T-cell (primary cell): ENCODE measurements around the gene TMEM9. TPM values are rescaled to one million over a fixed set of nuclear protein-coding genes. Genes with fewer than 3 reads are reported as not detected.

Experiments
- ATAC-seq, 4 experiments: fragments of 200-7000 bp in 3 of 4; fragments of 150-1000 bp in 1 of 4; cut with Tn5 transposase; replicated peaks in 1 of 4; 1 replicate in 3 of 4; 2 replicates in 1 of 4; pipeline ENCODE4 v1.10.0; 2021; ENCODE audit warnings: moderate library complexity in 3 of 4, mild to moderate bottlenecking in 2 of 4, moderate number of reproducible peaks in 1 of 4
- CTCF ChIA-PET, 2 donors: fragments of 300-600 bp; sonication (Branson Sonifier 250); formaldehyde crosslinking; loops; one replicate each; lab custom pipeline; 2022; ENCODE audit warnings: antibody characterized with exemption in 2 of 2; lab: Charles Lee
- POLR2A ChIA-PET, 2 donors: fragments of 300-600 bp; sonication (Branson Sonifier 250); formaldehyde crosslinking; loops; one replicate each; lab custom pipeline; 2022; ENCODE audit warnings: antibody characterized with exemption in 2 of 2; lab: Charles Lee
- DNase-seq, 35 experiments: peaks; one replicate each; pipeline versions ENCODE4 v3.0.0 to v3.0.0-alpha.2; 2013 to 2023
- H3K27ac ChIP-seq: one replicate; pipeline ENCODE4 v1.5.1; 2013; ENCODE audit warnings: low read length
- H3K27me3 ChIP-seq, 2 experiments: replicated peaks in 1 of 2; 1 replicate in 1 of 2; 2 replicates in 1 of 2; pipeline versions ENCODE4 v1.6.1 to v1.7.0; 2013; ENCODE audit warnings: low read length in 1 of 2, mixed read lengths in 1 of 2; ENCODE audit not compliant: control insufficient read depth in 2 of 2, insufficient read depth in 2 of 2; ENCODE audit errors: extremely low read depth in 1 of 2
- H3K36me3 ChIP-seq, 2 donors: 1 replicate in 1 of 2; 2 replicates in 1 of 2; pipeline versions ENCODE4 v1.6.1 to v1.7.0; 2013; ENCODE audit warnings: low read length in 1 of 2; ENCODE audit not compliant: control insufficient read depth in 2 of 2, insufficient read depth in 1 of 2; ENCODE audit errors: extremely low read depth in 1 of 2
- H3K4me1 ChIP-seq, 2 experiments: 1 replicate in 1 of 2; 2 replicates in 1 of 2; pipeline versions ENCODE4 v1.6.1 to v1.7.0; 2013; ENCODE audit warnings: low read length in 2 of 2, mixed read lengths in 1 of 2; ENCODE audit not compliant: insufficient read depth in 2 of 2, control insufficient read depth in 1 of 2; ENCODE audit errors: extremely low read depth in 1 of 2
- H3K4me3 ChIP-seq, 2 donors: 1 replicate in 1 of 2; 2 replicates in 1 of 2; pipeline versions ENCODE4 v1.5.1 to v1.7.0; 2013; ENCODE audit warnings: mild to moderate bottlenecking in 2 of 2, low read length in 1 of 2, moderate library complexity in 1 of 2; ENCODE audit not compliant: control insufficient read depth in 1 of 2; ENCODE audit errors: extremely low read depth in 1 of 2
- H3K9me3 ChIP-seq: 2 replicates; pipeline ENCODE4 v1.7.0; 2013
- H3K27ac Mint-ChIP-seq, 2 donors: one replicate each; pipeline ENCODE4 v1.8.0; 2020 to 2021; ENCODE audit warnings: mild to moderate bottlenecking in 2 of 2, mixed read lengths in 2 of 2
- H3K27me3 Mint-ChIP-seq, 2 donors: one replicate each; pipeline ENCODE4 v1.8.0; 2021 to 2022; ENCODE audit warnings: mixed read lengths in 2 of 2
- H3K36me3 Mint-ChIP-seq: one replicate; pipeline ENCODE4 v1.8.0; 2021; ENCODE audit warnings: mixed read lengths
- H3K4me1 Mint-ChIP-seq, 3 donors: one replicate each; pipeline ENCODE4 v1.8.0; 2020 to 2022; ENCODE audit warnings: mixed read lengths in 3 of 3, mild to moderate bottlenecking in 1 of 3
- H3K4me3 Mint-ChIP-seq, 3 donors: one replicate each; pipeline ENCODE4 v1.8.0; 2020 to 2022; ENCODE audit warnings: mild to moderate bottlenecking in 3 of 3, mixed read lengths in 3 of 3, moderate library complexity in 3 of 3
- H3K9me3 Mint-ChIP-seq, 3 donors: one replicate each; pipeline ENCODE4 v1.8.0; 2020 to 2022; ENCODE audit warnings: mixed read lengths in 3 of 3
- WGBS: methylation state at CpG from one replicate; pipeline ENCODE4 v1.1.5; 2013; ENCODE audit warnings: missing lambda C conversion rate; ENCODE audit not compliant: insufficient coverage; 5-methylcytosine and 5-hydroxymethylcytosine counted together
- total RNA-seq, 35 experiments: library from RNA in 6 of 35; stranded (reverse) in 6 of 35; fragments of 120-200 nt in 1 of 35; gene quantifications; one replicate each; pipeline versions ENCODE4 v1.2.1 to v1.2.4 and lab custom pipeline; 2013 to 2026

The TMEM9 gene
- total RNA-seq, 5 donors from 2014 or later (not counting 1 experiment from before 2014, with no cell fraction given) = 15.5 to 22.2 (median 17.7) TPM

DNA sequence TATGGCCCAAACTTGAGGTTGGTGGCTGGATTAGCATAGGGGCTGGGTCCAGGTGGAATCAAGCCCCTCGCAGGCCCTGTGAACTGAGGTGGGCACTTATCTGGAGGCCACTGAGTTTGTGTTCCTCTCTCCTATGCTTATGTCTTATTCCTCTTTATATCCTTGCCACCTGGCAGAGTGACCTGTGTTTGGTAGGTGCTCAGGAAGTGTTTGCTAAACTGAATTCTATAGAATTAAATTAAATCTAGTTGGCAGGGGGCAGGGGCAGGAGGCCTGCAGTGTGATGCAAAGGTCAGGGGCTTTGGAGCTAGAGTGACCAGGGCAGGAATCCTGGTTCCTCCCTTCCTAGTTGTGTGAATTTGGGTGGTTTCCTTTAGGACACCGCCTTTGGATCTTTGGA is 1.1 kb upstream of the TMEM9 start:
- H3K4me3 Mint-ChIP-seq = peak overlapping the region in 2 of 3 donors; percentile 3 to 6
- no CpG with 5 or more reads among the region's 2 CpGs for WGBS
- H3K9me3 ChIP-seq = no peaks in the 10 kb centered on the region
- H3K4me3 ChIP-seq = no peak overlapping the region
- peaks cover 11 to 23% of the 10 kb centered on the region in 2 donors for H3K27me3 Mint-ChIP-seq
- peaks cover 0 to 7% of the 10 kb centered on the region in 2 donors for H3K36me3 ChIP-seq
- H3K27ac ChIP-seq = no peak overlapping the region
- H3K4me1 ChIP-seq = peaks cover 3 to 19% of the 10 kb centered on the region in 2 experiments
- ChIA-PET CTCF (interaction anchor here (0.6 to 2.0 kb wide), 4 partner anchors 10 to 743 kb away, joined by 3 to 5 read pairs (median 4); no protein-coding TSS in a partner anchor), POLR2A (interaction anchor here in 1 of 2 donors (0.6 kb wide), 1 partner anchor 12 kb away, joined by 3 read pairs; no protein-coding TSS in a partner anchor)
- ATAC-seq = no peak
- no peaks in the 10 kb centered on the region for H3K9me3 Mint-ChIP-seq
- peaks cover 23 to 27% (median 25%) of the 10 kb centered on the region in 3 donors for H3K4me1 Mint-ChIP-seq
- H3K36me3 Mint-ChIP-seq = peaks cover 10% of the 10 kb centered on the region
- no peak overlapping the region for H3K27ac Mint-ChIP-seq
- DNase-seq = no peak
- H3K27me3 ChIP-seq = peaks cover 0 to 12% of the 10 kb centered on the region in 2 experiments

DNA sequence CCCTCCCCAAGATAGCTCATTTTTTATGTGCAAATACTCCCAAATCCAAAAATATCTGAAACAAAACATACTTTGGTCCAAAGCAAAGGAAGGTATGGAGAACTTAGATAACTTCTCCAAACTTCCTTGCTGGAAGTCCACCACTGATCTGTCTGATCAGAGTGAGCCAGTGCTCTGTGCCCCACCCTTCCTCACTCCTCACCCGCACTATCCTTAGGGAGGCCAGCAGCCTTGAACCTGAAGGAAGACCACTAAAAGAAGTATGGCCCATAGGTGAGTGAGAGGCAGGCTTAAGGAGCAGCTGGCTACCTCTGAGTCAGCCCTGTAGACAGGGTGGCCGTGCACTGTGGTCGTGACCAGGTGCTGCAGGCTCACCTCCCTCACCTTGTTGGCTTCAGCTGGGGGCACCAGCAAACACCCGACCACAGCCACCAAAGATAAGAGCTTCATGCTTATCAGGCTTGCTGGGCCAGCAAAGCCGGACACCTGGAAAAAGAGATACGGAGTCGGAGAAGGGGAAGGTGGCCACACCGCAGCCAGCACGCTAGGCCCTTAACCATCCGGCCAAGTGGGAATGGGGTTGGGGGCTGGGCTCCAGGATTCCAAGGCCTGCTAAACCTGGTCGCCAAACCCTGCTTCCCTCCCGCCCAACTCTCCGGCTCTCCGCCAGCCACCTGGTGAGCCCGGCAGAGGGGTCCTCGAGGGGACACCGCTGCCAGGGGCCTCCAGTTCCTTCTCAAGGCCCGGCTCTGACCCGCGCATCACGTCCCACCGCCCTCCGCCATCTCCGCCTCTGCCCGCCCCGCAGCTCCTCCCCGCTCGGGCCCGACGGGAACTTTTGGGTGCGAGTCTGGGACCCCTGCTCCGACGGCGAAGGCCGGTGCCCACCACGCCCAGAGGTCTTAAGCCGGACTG is 543 bp downstream of the TMEM9 start:
- no peaks in the 10 kb centered on the region for H3K9me3 ChIP-seq
- peak in 2 of 35 experiments; percentile 4 to 20 for DNase-seq
- Mint-ChIP-seq H3K4me1 (peaks cover 23 to 27% (median 25%) of the 10 kb centered on the region in 3 donors), H3K9me3 (no peaks in the 10 kb centered on the region), H3K27me3 (peaks cover 8 to 19% of the 10 kb centered on the region in 2 donors), H3K36me3 (peaks cover 17% of the 10 kb centered on the region), H3K4me3 (peak overlapping the region; percentile 86 to 93 (median 86)), H3K27ac (peak overlapping the region; percentile 61 to 95)
- no peak overlapping the region for H3K27ac ChIP-seq
- H3K4me3 ChIP-seq = peak overlapping the region; percentile 62 to 76
- POLR2A ChIA-PET = interaction anchor here (0.5 to 0.6 kb wide), 3 partner anchors 51 to 1743 kb away, joined by 3 to 12 read pairs (median 3); no protein-coding TSS in a partner anchor
- peaks cover 3 to 19% of the 10 kb centered on the region in 2 experiments for H3K4me1 ChIP-seq
- peaks cover 0 to 11% of the 10 kb centered on the region in 2 donors for H3K36me3 ChIP-seq
- CTCF ChIA-PET = interaction anchor here in 1 of 2 donors (0.5 to 1.8 kb wide), 6 partner anchors 17 to 531 kb away, joined by 3 to 10 read pairs (median 4); partner anchors contain the start of gene DDX59
- ATAC-seq = peak; percentile 78 to 83 (median 82)
- peaks cover 0 to 8% of the 10 kb centered on the region in 2 experiments for H3K27me3 ChIP-seq
- 3% methylated on average over 28 of the region's 37 CpGs for WGBS

DNA sequence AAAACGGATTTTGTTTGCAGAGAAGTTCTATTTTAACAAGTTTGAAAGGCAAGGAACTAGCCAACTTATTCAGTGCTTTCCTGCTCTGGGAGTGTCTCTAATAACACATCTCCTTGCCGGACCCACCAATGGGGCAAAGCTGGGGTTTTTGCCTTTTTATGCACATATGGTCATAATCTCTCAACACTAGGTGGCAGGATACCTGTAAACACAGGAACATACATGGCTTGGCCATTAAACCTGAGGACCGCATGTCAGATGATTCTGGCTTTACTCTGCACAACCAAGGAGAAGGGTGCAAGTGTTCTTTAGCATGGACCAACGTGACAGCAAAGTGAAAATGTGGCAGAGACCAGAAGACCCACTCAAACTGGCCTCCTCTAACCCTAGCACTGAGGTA is 4.9 kb downstream of the TMEM9 start:
- POLR2A ChIA-PET = no interaction called here

DNA sequence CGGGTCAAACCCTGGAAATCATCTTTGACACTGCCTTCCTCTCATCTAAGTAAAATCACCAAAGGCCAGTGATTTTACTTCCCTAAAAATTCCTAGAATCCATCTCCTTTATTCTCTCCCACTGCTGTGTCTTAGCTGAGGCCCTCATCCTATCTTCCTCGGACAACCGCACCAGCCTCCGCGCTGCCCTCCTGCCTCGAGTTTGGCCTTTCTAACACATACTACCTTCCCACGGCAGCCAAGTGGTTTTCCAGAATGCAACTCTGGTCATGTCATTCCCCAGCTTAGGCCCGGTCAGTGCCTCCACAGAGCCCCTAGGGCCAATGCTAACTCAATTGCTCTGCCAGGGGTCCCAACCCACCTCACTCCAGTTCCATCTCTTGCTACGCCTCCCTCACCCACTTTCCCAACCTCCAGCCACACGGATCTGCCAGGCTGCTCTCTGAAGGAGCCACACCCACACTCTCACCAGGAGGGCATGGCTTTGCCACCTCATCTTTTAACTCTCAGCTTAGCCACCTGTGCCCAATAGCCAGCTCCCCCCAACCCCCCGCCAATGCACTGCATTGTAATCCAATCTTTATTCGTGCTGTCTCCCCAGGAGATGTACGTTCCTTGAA is 6.8 kb downstream of the TMEM9 start:
- Histone ChIP-seq H3K27ac (no peak overlapping the region), H3K36me3 (peaks cover 12 to 57% of the 10 kb centered on the region in 2 donors), H3K4me1 (no peaks in the 10 kb centered on the region), H3K27me3 (no peaks in the 10 kb centered on the region), H3K4me3 (no peak overlapping the region), H3K9me3 (no peaks in the 10 kb centered on the region)
- ChIA-PET CTCF (no interaction called here), POLR2A (no interaction called here)
- H3K27me3 Mint-ChIP-seq = no peaks in the 10 kb centered on the region
- WGBS = 96% methylated on average over 11 of the region's 13 CpGs
- DNase-seq (no peak), ATAC-seq (no peak)
- no peak overlapping the region for H3K27ac Mint-ChIP-seq
- no peaks in the 10 kb centered on the region for H3K9me3 Mint-ChIP-seq
- no peak overlapping the region for H3K4me3 Mint-ChIP-seq
- H3K36me3 Mint-ChIP-seq = peaks cover 66% of the 10 kb centered on the region
- peaks cover 3 to 19% (median 7%) of the 10 kb centered on the region in 3 donors for H3K4me1 Mint-ChIP-seq

More for the DNA sequence above, 4.9 kb downstream of the TMEM9 start:
- H3K4me3 ChIP-seq = no peak overlapping the region
- Mint-ChIP-seq H3K27ac (no peak overlapping the region), H3K4me1 (peaks cover 17 to 28% (median 20%) of the 10 kb centered on the region in 3 donors), H3K27me3 (no peaks in the 10 kb centered on the region), H3K36me3 (peaks cover 48% of the 10 kb centered on the region), H3K9me3 (no peaks in the 10 kb centered on the region), H3K4me3 (no peak overlapping the region)
- no peaks in the 10 kb centered on the region for H3K9me3 ChIP-seq
- peak in 1 of 35 experiments; percentile 39 for DNase-seq
- H3K27ac ChIP-seq = no peak overlapping the region
- peaks cover 7 to 39% of the 10 kb centered on the region in 2 donors for H3K36me3 ChIP-seq
- WGBS = 66% methylated on average over 3 of the region's 4 CpGs
- ATAC-seq = no peak
- CTCF ChIA-PET = interaction anchor here (0.6 to 1.1 kb wide), 2 partner anchors 42 to 75 kb away, joined by 3 read pairs; no protein-coding TSS in a partner anchor
- peaks cover 3 to 8% of the 10 kb centered on the region in 2 experiments for H3K4me1 ChIP-seq
- H3K27me3 ChIP-seq = no peaks in the 10 kb centered on the region

DNA sequence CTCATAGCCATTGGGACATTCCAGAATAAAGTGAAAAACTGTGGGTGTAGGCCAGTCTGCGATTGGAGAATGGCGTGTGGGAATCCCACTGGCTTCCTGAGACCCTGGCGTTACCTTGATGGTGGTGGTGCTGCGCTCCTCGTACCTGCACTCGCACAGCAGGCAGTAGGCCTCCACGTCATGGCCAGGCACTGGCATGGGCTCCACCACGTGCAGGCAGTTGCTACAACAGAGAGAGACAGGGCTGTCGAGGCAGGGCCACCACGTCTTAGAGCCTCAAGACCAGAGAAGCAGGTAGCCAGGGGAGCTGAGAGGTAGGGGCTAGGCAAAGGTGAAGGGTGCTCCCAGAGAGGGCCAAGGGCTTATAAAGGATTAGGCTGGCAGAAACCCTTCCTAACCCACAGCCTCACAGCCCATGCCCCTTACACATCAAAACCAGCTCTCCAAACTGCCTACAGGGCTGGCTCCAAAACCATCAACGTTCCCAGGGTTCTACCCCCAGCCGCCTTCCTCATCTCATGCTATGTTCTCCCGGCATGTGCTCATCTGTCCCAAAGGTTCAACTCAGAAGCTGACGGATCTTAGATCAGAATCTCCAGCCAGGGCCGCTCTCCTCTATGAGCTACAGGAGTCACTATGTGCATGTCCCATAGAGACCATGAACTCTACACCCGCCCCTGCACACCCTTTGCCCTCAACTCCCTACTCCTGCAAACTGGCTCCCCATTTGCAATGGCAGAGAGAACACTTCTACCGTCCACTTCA is 7.5 kb downstream of the TMEM9 start:
- peaks cover 0 to 19% (median 4%) of the 10 kb centered on the region in 3 donors for H3K4me1 Mint-ChIP-seq
- H3K4me3 ChIP-seq = no peak overlapping the region
- no peaks in the 10 kb centered on the region for H3K9me3 Mint-ChIP-seq
- ATAC-seq = no peak
- H3K4me1 ChIP-seq = no peaks in the 10 kb centered on the region
- no peaks in the 10 kb centered on the region for H3K9me3 ChIP-seq
- no peaks in the 10 kb centered on the region for H3K27me3 ChIP-seq
- H3K27ac ChIP-seq = no peak overlapping the region
- DNase-seq = no peak
- ChIA-PET CTCF (no interaction called here), POLR2A (no interaction called here)
- 97% methylated on average over 14 of the region's 17 CpGs for WGBS
- H3K36me3 ChIP-seq = peaks cover 16 to 62% of the 10 kb centered on the region in 2 donors
- H3K4me3 Mint-ChIP-seq = no peak overlapping the region
- no peak overlapping the region for H3K27ac Mint-ChIP-seq
- H3K27me3 Mint-ChIP-seq = no peaks in the 10 kb centered on the region
- peaks cover 73% of the 10 kb centered on the region for H3K36me3 Mint-ChIP-seq
